ENCODE results near the gene KIAA0513.

The KIAA0513 gene

GRCh38 chr16:85101956-85102630, 74.5 kb downstream of the KIAA0513 start:
- DNase-seq (ENCODE audit: low read depth): no peak
- no peak overlapping the region for H3K4me3 ChIP-seq (ENCODE audit: low read depth, low read length)
- TF ChIP-seq CTCF (conservative IDR thresholded peaks at IDR 0.05; ENCODE audit: low read depth, low read length): no peak

DNA sequence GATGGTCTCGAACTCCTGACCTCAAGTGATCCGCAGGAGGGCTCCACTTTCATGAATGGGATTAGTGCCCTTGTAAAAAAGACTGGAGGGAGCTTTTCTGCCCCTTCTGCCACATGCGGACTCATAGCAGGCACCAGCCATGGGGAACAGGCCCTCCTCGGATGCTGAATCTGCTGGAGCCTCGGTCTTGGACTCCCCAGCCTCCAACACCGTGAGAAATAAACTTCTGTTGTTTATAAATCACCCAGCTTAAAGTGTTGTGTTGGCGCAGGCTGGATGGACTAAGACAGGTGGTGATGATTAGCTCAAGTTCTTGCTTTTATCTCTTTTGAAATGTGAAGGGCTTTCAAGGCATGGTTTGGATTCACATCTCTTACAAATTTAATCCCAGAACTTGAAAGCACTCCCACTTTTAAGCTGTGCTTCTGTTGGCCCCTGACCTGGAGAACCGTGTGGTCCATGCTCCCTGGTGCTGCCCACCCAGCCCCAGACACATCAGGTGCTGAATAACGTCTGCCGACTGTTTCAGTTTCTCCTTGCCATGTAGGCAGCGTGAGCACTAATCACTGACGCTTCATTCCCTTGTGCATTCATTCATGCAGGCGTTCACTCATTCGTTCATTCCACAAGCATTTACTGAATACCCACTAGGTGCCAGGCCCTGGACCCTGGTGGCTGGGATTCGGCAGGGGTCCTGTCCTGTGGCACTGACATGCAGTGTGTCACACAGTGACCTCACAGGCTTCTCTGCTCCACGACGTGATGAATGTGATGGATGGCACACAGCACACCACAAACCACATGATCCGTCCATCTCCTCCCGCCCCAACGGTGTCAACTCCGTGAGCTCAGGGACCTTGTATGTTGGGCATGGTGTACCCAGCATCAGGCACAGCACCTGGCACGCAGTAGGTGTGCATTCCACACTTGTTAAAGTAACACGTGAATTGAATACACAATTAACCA, 75.8 kb downstream of the KIAA0513 start:
- H3K4me3 ChIP-seq (ENCODE audit: low read depth, low read length): no peak overlapping the region
- no peak for DNase-seq (ENCODE audit: low read depth)
- no peak for TF ChIP-seq CTCF (conservative IDR thresholded peaks at IDR 0.05; ENCODE audit: low read depth, low read length)

- no peak overlapping the region for H3K4me3 ChIP-seq (ENCODE audit: low read depth, low read length)
- no peak for DNase-seq (ENCODE audit: low read depth)
- TF ChIP-seq CTCF (conservative IDR thresholded peaks at IDR 0.05; ENCODE audit: low read depth, low read length): peak; percentile 25
Measured at GRCh38 chr16:85104147-85104546, 76.6 kb downstream of the KIAA0513 start.

GRCh38 chr16:85104821-85105391, 77.3 kb downstream of the KIAA0513 start:
- DNase-seq (ENCODE audit: low read depth): no peak
- no peak overlapping the region for H3K4me3 ChIP-seq (ENCODE audit: low read depth, low read length)
- TF ChIP-seq CTCF (conservative IDR thresholded peaks at IDR 0.05; ENCODE audit: low read depth, low read length): no peak

DNA sequence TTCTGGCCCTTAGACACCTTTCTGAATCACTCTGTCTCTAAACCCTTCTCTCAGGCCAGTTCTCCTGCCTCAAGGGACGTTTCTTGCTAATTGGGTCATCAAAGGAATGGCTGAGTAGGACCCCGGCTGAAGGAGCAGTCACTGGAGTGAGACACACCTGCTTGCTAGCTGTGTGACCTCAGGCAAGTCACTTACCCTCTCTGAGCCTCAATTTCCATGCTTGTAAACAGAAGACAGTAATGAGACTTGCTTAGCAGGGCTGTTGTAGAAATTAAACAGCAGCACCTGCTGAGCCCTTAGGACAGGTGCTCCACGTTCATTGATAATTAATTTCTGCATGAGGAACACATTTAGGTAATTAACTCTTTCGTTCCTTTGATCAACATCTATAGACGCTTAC, 77.9 kb downstream of the KIAA0513 start:
- no peak for DNase-seq (ENCODE audit: low read depth)
- TF ChIP-seq CTCF (conservative IDR thresholded peaks at IDR 0.05; ENCODE audit: low read depth, low read length): no peak
- H3K4me3 ChIP-seq (ENCODE audit: low read depth, low read length): no peak overlapping the region

- no peak for TF ChIP-seq CTCF (conservative IDR thresholded peaks at IDR 0.05; ENCODE audit: low read depth, low read length)
- no peak overlapping the region for H3K4me3 ChIP-seq (ENCODE audit: low read depth, low read length)
- DNase-seq (ENCODE audit: low read depth): no peak
Measured at GRCh38 chr16:85107083-85107482, 79.5 kb downstream of the KIAA0513 start.

Measured in choroid plexus epithelial cell (primary cell).